HG03342 (cell line): ENCODE data around the gene DNAH17.

ENCODE experiments used
- ATAC-seq: cut with Tn5 transposase; IDR thresholded peaks from one replicate; pipeline ENCODE4 v1.9.1; 2021; ENCODE audit warnings: mild to moderate bottlenecking, moderate library complexity; ENCODE audit not compliant: unreplicated experiment

The DNAH17 gene

DNA sequence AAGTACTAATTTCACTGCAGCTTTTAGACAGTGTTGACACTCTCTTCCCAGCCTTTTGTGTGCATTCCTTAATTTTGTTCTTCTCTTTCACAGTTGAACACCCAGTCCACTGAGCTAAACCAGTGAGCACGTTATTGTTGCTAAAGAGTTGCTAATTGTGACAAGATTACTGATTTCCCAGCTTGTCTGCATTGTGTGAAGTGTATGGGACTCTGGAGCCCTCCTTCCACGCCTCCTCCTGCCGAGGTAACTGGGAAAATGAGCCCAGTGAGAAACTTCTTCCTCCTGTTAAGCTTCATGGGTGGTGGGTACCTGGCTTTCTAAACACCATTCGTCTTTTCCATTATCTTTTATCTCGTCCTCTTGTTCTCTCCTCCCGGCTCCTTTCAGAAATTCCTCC is 29.8 kb upstream of the DNAH17 start:
- ATAC-seq = no peak

DNA sequence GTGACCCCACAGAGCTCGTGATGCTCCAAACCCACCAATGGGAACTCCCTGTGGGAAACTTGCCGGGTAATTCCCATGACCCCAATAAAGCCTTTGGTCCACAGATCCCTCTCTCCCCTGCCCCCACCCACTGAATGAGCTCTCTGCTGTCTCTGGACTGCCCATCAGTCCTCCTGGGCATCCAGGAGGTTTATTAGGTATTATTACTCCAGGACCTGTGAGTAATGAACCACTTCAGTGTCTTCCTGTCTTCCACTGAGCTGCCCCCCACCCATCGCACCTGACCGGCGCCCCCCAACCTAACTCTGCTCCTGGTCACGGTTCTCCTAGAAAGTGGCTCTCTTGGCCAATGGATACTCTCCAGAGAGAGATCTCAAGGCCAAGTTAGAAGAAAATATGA is 28.7 kb upstream of the DNAH17 start:
- ATAC-seq = no peak

DNA sequence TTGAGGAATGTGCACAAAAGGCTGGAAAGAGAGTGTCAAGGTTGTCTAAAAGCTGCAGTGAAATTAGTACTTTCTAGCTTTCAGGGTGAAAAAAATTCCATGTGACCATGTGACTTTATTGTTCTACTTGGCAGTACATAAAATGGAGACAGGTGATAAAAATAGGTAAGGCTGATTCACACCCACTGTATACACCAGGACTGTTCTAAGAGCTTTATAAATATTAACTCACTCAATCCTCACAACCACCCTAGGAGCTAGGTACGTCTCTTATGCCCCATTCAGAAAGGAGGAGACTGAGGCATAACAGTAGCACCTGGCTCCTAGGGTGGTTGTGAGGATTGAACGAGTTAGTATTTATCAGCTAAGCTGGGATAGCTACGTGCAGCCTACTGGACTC is 28.2 kb upstream of the DNAH17 start:
- ATAC-seq = no peak

DNA sequence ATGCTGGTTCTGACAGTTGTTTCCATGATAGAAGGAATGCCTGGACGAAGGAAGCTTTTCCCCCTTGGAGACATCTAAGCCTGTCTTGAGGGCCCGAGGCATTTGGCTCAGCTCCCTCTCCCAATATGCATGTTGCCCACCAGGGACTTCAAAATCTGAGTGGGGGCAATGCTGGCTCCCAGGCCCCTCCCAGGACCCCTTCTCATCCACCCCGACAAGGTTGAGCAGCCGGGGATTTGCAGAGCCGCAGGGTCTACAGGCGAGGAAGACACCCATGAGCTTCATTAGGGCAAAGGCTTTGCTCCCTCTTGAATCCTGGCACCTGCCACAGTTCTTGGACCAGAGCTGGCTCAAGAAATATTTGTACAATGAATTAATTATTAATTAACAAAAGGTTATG is 25.1 kb upstream of the DNAH17 start:
- no peak for ATAC-seq

DNA sequence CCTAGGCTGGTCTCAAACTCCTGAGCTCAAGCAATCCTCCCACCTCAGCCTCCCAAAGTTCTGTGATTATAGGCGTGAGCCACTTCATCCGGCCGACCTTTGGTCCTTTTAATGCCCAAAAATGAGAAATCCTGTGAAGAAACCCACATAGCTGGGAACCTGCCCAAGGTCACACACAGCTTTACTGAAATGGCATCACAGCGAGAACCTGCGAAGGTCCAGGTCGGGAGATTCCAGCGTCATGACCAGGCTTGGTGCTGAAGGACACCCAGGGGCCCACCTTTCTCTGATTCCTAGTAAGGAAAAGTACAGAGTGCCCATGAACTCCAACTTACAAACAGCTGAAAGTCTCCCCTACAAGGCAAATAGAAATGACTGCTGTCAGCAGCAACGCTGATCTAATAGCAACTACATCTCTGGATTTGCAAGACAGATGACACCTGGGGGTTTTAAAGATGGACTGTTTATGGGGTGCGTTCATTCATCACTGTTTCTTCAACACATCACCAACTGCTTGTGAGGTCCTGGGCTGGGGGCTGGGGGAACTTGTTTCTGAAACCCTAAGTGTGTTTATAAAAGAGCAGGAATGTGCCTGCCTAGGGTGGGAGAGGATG is 24.5 kb upstream of the DNAH17 start:
- no peak for ATAC-seq

DNA sequence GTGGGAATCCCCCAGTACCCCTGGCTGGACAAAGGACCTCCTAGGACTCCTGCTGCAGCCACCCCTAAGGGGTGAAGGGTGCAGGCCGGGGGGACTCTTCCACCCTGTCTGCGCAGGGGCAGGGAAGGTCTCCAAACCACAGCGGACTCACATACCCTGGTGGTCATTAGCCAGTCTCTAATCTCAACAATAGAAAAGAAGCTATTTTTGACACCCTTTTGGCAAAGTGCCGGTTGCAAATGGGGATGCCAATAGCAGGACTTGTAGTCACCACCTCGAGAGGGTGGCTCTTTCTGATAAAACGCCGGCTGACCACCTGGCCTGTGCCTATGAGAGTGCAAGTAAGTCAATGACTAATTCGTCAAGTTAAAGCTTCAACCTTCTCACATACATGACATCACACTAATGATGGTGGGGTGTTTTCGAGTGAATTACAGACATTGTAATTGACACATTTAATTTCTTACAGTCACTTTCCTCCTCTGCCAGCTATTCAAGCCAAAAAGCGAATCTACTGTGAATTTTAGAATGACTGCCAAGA is 23.1 kb upstream of the DNAH17 start:
- ATAC-seq = no peak

DNA sequence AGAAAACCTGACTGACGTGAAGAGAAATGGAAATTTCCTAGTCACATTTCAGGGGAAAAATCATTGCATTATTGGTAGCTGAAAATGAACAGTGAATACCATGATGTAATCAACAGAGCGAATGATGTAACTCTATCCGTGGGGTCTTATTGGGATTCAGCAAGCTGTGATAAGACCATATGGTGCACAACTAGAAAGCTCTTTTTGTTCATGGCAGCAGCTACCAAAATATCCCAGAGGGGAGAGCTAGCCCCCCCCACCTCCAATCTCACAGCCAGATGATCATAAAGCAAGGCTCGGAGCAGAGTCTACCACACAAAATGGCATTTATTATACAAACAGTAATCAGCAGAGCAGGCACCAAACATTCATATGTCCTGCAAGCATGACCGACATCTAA is 22.2 kb upstream of the DNAH17 start:
- no peak for ATAC-seq

DNA sequence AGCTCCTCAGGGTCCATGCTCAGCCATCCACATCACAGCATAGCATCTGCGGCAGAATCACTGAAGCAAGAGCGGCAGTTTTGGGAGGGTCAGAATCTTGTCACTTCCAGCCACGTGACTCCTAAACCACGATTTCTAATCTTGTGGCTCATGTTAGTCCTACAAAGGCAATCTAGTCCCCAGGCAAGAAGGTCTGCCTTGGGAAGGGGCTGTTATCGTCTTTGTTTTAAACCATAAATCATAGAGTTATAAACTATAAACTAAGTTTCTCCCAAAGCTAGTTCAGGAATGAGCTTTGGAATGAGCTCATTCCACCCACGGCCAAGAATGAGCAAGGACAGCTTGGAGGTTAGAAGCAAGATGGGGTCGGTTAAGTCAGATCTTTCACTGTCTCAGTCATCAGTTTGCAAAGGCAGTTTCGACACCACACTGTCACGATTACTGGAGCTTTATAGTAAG is 20.8 kb upstream of the DNAH17 start:
- no peak for ATAC-seq

DNA sequence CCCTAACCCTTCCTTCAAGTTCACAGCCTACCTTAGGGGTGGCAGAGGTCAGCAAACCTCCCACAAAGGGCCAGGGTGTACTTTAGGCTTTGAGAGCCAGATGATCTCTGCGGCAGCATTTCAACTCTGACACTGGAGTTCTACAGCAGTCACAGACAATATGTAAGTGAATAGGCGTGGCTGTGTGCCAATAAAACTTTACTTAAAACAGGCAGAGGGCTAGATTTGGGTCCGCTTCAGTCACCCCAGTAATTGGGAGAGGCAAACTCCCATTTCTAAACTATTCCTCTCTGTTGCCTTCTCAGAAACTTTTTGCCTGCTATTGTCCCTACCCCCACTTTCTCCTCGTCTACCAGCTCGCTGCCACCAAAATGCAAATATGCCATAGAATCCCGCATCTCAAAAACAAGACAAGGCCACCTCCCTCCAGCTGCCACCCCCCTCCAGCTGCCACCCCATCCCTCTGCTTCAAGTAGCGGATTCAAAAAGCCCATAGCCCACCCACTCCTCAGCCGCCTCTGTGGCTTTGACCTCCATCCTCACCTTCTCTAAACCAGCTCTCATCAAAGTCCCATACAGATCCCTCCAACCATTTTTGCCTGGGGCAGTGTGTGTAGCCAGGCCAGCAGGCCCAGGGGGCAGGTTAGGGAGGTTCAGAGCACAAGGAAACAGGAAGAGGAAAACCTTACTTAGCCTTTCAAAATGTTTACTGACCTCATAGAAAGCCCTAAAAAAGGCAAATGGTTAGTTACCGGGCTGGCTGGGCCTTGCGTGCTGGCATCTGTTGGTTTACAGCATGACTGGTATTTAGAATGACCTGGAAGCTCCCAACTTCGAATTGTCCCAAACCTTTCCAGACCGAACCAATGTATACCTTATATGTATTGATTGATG is 19.9 kb upstream of the DNAH17 start:
- no peak for ATAC-seq

DNA sequence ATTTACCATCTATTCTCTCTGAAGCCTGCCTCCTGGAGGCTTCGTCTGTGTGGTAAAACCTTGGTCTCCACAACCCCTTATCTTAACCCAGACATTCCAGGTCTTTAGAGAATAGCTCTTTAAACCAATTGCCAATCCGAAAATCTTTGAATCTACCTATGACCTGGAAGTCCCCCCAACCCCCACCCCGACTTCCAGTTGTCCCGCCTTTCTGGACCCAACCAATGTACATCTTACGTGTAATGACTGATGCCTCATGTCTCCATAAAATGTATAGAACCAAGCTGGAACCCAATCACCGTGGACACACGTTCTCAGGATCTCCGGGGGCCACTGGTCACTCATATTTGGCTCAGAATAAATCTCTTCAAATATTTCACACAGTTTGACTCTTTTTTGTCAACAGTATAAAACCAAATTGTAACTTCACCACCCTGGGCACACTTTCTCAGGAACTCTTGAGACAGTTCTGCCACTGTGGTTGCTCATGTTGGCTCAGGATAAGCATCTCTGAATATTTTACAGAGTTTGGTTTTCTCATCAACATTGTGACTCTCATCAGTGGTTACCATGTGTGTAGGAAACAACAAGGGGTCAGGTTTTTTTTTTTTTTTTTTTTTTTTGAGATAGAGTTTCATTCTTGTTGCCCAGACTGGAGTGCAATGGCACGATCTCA is 18.1 kb upstream of the DNAH17 start:
- ATAC-seq = no peak

DNA sequence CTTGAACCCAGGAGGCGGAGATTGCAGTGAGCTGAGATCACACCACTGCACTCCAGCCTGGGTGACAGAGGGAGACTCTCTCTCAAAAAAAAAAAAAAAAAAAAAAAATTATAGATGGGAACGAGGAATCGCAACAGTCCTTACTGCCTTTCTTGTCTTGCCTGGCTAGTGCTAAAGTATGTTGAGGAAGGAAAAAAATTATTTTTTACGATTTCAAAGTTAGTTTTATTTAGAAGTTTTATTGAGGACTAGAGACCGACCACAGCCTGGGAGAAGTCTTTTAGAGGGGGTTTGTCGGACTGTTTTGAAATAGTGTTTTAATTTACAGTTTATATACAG is 15.8 kb upstream of the DNAH17 start:
- no peak for ATAC-seq

DNA sequence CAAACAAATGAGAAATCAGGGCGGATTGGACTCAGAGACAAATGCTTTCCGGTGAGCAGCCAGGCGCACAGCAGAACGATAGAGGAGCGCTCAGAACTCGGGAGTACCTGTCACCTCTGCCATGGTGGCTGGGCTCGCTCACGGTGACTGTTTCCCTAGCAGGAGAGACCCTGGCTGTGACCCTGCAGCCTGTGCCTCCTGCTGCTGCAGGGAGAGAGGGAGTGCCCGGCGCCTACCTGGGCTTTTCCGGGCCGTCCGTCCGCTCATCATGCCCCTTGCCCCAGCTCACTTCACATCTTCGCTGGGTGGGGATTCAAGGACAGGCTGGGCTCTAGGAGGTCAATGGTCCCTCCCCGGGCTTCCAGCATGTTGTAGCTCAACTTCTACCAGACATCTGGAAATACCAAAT is 14.1 kb upstream of the DNAH17 start:
- ATAC-seq = no peak

DNA sequence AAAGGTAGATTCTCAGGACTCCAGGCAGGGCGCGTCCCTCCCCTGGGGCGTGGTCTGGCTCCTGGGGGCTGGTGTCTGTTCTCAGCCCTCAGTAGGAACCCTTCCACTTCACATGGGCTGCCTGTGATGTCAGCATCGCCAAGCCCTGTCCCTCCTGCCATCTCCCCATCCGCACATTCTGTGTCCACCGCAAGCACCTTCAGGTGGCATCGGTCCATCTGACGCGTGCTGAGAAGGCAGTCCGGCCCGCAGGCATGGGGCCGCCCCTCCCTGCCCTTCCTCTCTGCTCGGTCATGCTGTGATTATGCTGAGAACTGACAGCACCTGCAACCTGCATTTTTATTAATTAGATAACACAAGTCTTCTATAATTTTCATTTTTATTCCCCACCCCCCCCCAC is 12.7 kb upstream of the DNAH17 start:
- ATAC-seq = no peak

DNA sequence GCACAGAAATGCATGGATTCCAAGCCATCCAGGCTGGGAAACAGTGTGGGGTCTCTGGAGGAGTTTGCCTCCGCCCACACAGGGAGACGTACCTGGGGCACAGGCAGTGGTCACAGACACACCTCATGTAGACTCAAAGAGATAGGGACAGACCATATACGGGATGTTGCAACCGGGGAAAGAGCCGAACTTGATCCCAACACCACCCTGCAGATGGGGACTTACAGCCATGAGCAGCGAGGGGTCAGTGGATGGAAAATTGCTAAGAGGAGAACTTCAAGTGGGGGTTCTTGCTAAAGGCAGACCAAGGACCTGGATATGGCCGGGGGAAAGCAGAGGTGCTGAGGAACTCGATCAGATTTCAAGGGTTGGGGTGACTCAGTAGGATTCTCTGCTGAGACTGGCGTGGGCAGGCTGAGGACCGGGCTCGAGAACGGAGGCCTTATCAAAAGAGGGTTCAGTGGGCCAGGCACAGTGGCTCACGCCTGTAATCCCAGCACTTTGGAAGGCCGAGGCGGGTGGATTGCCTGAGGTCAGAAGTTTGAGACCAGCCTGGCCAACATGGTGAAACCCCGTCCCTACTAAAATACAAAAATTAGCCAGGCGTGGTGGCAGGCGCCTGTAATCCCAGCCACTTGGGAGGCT is 12.0 kb upstream of the DNAH17 start:
- no peak for ATAC-seq

DNA sequence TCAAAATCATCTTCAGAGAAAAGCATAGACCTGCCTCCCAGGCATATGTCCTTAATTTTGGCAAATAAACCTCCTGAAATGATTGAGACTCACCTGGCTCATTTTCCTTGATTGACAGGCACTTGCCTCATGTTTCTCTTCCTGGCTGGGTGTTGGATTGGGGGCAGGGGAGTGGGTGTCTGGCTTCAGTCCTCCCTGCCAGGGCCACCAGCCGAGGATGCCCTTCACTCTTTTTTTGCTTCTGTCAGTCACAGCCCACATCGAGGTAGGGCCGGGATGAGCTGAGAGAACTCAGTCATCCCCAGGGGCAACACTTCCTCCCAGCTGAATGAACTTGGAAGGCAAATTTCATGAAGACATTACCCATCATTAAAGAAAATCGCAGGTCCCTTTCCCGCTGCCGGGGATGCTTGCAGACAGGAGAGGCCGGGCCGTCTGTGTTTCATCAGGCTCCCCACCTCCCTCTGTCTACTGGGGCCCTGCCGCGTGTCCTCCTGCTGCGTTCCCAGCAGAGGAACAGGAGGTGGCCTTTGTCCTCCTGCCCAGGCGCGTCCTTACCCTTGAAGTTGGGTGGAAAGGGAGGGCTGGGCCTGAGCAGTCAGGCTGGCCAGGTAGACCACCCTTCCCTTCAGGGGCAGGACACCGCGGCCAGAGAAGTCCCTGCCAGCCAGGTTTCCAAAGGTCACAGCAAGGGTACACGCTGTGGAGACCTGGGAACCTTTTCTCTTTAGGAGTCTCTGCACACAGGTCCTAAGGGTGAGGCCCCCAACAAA is 11.2 kb upstream of the DNAH17 start:
- no peak for ATAC-seq

DNA sequence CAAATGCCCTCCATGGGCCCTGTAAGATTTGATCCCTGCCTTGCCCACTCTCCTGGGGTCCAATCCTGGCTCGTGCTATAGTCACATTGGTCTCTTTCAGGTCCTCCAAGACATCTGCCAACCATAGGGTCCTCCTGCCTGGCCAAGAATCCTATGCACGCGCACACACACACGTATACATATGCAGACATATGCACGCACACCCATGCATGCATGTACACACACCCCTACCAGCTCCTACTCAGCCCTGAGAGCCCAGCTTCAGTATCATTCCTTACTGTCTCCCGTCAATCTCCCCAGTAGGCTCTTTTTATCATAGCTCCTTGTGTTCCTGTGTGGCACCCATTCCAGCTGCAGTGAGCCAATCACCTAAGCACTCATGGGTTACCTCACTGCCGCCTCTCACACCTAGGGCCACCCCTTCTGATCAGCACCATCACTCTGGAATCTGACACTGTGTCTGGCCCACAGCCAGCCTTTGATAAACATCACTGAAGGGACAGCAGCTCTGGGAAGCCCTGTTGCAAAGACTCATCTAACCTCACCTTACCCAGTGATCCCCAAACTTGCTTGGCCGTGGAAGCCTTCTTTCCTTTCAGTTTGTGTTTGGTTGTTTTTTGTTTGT is 7.9 kb upstream of the DNAH17 start:
- no peak for ATAC-seq

DNA sequence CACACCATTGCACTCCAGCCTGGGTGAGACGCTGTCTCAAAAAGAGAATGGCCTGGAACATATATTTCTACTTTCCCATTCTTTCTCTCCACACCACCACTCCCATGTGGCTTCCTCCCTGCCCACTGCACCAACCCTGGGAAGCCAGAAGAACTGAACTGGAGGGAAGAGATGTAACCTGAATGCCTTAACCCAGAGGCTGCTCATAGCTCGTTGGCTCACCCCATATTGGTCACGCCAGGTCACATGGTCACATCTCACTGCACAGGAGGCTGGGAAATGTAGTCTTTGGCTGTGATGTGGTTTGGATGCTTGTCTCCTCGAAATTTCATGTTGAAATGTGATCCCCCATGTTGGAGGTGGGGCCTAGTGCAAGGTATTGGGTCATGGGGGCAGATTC is 5.9 kb upstream of the DNAH17 start:
- no peak for ATAC-seq

DNA sequence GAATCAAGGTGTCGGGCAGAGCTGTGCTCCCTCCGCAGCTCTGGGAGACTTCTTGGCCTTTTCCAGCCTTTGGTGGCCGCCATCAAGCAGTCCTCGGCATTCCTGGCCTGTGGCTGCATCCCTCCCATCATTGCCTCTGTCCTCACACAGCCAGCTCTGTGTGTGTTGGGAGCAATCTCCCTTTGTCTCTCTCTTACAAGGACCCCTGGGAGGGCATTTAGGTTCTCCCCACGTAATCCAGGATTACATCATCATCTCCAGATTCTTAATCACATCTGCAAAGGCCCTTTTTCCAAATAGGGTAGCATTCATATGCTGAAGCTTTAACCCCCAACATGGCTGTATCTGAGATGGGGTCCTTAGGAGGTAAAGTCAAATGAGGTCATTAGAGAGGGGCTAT is 4.1 kb upstream of the DNAH17 start:
- no peak for ATAC-seq

DNA sequence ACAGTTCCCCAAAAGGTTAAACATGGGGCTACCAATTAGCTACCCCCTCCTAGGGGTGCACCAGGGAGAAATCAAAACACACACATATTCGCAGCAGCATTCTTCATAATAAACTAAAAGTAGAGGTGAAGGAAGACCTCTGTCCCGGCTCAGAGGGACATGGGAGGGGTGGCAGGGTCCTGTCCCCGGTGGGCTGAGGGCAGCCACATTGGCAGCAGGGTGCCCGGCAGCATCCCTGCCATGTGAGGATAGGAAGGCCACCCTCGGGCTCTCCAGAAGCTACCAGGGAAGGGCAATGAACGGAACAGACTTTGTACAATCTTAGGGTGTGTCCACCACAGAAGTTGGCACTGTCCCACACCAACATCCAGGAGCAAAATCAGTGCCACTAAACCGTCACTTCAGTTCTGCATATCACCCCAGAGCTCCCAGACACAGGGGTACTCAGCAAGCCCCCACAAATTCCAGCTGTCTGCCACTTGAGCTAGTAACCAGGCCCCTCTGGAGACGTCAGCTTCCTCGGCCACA is 3.1 kb upstream of the DNAH17 start:
- ATAC-seq = no peak
